Dendritic cell treated with granulocyte-macrophage colony-stimulating factor and Interleukin-4, amounts not matched to agents 40 ng/mL and 50 ng/mL, for 4 days (primary cell): ENCODE results near the gene CAMK2G.
A peak's percentile ranks its signal among the peaks of the same experiment; 100 is the strongest.

ENCODE experiments used
- H3K27ac Mint-ChIP-seq: one replicate; pipeline ENCODE4 v1.8.0; 2022; ENCODE audit warnings: mild to moderate bottlenecking, mixed read lengths
- H3K27me3 Mint-ChIP-seq: one replicate; pipeline ENCODE4 v1.8.0; 2022; ENCODE audit warnings: mild to moderate bottlenecking, mixed read lengths
- H3K36me3 Mint-ChIP-seq: one replicate; pipeline ENCODE4 v1.8.0; 2022; ENCODE audit warnings: low read depth, mixed read lengths
- H3K4me1 Mint-ChIP-seq: one replicate; pipeline ENCODE4 v1.8.0; 2022; ENCODE audit warnings: low read depth, mixed read lengths
- H3K4me3 Mint-ChIP-seq: one replicate; pipeline ENCODE4 v1.8.0; 2022; ENCODE audit warnings: mild to moderate bottlenecking, moderate library complexity, mixed read lengths
- H3K9me3 Mint-ChIP-seq: one replicate; pipeline ENCODE4 v1.8.0; 2022; ENCODE audit warnings: mixed read lengths
- intact Hi-C: fragments of 100-400 bp; cut with micrococcal nuclease; formaldehyde crosslinking; loops from one replicate; pipeline ENCODE4 v1.15.0; 2022

Gene CAMK2G

GRCh38 chr10:73763343-73763742 lies 111.0 kb downstream of the CAMK2G start:
- Mint-ChIP-seq H3K27ac (peak overlapping the region; percentile 5), H3K4me3 (no peak overlapping the region), H3K36me3 (peaks cover 100% of the 10 kb centered on the region), H3K9me3 (no peaks in the 10 kb centered on the region), H3K27me3 (no peaks in the 10 kb centered on the region), H3K4me1 (peaks cover 50% of the 10 kb centered on the region)
- intact Hi-C loops: no loop called here

GRCh38 chr10:73762915-73763314 lies 111.4 kb downstream of the CAMK2G start:
- Mint-ChIP-seq H3K9me3 (no peaks in the 10 kb centered on the region), H3K4me1 (peaks cover 48% of the 10 kb centered on the region), H3K4me3 (no peak overlapping the region), H3K27me3 (no peaks in the 10 kb centered on the region), H3K27ac (peak overlapping the region; percentile 5), H3K36me3 (peaks cover 100% of the 10 kb centered on the region)
- intact Hi-C loops: no loop called here
